ENCODE measurements around the gene CKMT2.

CKMT2 gene

GRCh38 chr5:81216152-81216551 lies 17.0 kb upstream of the CKMT2 start:
- DNase-seq (ENCODE audit: low read depth): no peak

GRCh38 chr5:81219389-81219788 lies 13.7 kb upstream of the CKMT2 start:
- no peak for DNase-seq (ENCODE audit: low read depth)

- no peak for DNase-seq (ENCODE audit: low read depth)
Measured at GRCh38 chr5:81222285-81222684, 10.8 kb upstream of the CKMT2 start.

GRCh38 chr5:81225463-81225862 lies 7.7 kb upstream of the CKMT2 start:
- DNase-seq (ENCODE audit: low read depth): no peak

DNA sequence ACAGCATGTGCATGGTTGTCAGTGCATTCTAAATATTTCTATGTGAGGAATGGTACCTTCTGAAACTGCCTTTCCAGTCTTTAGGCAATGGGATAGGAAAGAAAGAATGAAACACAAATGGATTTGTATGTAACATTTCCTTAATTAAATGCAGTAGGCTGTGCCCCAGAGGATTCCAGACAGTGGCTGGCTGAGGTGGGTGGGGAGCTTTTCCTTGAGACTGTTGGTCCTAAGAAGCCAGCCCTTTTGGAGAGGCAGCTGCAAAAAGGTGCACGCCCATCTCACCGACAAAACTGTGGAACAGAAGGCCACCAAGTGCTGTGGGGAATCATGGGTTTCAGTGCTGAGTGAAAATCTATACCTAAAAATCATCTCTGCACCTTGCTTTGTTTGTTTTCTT lies 6.8 kb upstream of the CKMT2 start:
- no peak for DNase-seq (ENCODE audit: low read depth)

DNA sequence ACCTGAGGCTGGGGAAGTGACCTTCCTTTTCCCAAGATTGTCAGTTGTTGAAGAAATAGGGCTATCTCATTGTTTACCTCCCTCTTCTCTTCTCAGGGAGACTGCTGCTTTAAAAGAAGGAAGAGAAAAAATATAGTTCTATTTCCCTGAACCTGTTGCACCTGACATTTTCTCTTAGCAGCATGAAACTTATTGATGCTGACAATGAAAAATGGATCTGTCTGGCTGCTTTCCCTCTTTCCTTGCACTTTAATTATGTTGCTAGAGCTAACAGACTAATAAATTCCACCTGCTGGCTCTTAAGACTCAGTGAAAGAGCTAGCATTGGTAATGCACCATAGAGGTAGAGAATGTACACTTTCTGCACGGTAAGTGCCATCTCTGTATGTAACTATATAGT lies 6.2 kb upstream of the CKMT2 start:
- DNase-seq (ENCODE audit: low read depth): no peak

- no peak for DNase-seq (ENCODE audit: low read depth)
Measured at GRCh38 chr5:81228084-81228483, 5.0 kb upstream of the CKMT2 start.

DNA sequence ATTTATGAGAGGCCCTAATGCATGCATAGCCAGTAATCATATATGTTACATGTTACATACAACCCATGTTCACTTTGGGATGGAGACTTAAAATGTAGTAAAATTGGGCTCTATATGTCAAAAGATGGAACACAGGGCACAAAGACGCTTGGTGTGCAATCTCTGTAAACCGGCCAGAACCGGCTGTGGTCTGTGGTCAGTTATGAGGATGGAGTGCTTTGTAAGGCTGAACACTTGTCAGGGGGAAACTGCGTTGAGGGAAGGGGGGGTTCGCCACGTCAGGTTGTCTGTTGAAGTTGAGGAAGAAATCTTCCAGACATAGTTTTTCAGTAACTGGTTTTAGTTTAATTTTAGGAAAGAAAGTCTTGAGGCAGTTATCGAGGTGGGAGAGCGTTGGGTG lies 2.7 kb upstream of the CKMT2 start:
- no peak for DNase-seq (ENCODE audit: low read depth)

- no peak for DNase-seq (ENCODE audit: low read depth)
Measured at GRCh38 chr5:81232464-81233079, 550 bp upstream of the CKMT2 start.

DNA sequence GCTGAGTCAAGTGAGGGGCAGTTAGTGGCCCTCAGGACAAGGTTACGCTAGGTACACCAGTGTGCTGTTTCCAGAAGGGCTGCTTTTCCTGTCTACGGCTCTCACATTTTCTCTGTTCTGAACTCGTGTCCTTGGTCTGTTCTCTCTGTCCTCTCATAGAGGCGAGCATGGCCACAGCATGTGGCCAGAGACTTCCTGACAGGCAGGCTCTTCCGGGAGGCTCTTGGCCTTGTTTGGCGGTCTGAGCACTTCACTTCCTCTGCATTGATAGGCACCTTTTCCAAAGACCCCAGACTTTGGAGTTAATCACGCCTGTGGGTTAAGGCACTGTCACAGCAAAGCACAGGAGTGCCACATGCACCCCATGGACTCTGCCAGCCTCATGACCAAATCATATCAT lies 1.2 kb downstream of the CKMT2 start:
- no peak for DNase-seq (ENCODE audit: low read depth)

DNA sequence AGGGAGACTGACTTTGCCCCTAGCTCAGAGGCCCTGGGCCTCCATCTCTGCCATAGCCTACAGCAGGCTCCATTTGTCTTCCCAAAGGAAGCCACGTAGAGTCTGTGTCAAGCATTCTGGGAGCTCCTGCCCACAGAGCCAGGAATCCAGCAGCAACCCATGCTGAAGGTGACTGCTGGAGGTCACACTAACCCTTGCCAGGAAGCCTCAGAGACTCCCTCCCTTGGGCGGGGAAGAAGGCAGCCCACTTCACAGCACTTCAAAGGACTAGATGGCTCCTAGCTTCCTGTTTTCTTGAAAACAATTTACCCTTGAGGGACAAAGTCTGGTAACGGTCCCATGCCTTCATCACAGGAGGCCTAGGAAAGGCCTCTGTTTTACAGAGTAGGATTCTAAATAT lies 1.7 kb downstream of the CKMT2 start:
- DNase-seq (ENCODE audit: low read depth): no peak

- DNase-seq (ENCODE audit: low read depth): no peak
Measured at GRCh38 chr5:81235287-81236072, 2.4 kb downstream of the CKMT2 start.

GRCh38 chr5:81238460-81238859 lies 5.3 kb downstream of the CKMT2 start:
- no peak for DNase-seq (ENCODE audit: low read depth)

- DNase-seq (ENCODE audit: low read depth): no peak
Measured at GRCh38 chr5:81239613-81240012, 6.5 kb downstream of the CKMT2 start.

GRCh38 chr5:81241001-81241400 lies 7.9 kb downstream of the CKMT2 start:
- DNase-seq (ENCODE audit: low read depth): no peak

- no peak for DNase-seq (ENCODE audit: low read depth)
Measured at GRCh38 chr5:81241961-81242648, 9.0 kb downstream of the CKMT2 start.

GRCh38 chr5:81242906-81243436 lies 9.8 kb downstream of the CKMT2 start:
- DNase-seq (ENCODE audit: low read depth): no peak

- no peak for DNase-seq (ENCODE audit: low read depth)
Measured at GRCh38 chr5:81244451-81244850, 11.3 kb downstream of the CKMT2 start.

- no peak for DNase-seq (ENCODE audit: low read depth)
Measured at GRCh38 chr5:81245871-81246235, 12.7 kb downstream of the CKMT2 start.

DNA sequence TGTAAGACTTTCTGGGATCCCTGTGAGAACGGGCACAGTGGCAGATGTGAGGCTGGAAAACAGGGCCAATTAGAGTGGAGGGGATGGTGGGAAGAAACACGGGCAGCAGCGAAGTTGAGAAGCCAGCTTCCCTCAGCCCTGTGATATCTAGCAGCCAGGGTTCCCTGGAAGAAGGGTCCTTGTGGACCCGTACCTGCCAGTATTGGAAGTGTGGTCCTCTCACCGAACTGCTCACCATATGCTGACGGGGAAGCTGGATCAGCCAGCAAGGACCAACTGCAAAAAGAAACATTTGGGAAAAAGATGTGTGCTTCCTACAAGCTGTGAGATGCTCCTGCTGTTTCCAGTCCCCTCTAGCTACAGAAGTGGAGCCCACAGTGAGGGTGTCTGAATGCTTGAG lies 13.6 kb downstream of the CKMT2 start:
- no peak for DNase-seq (ENCODE audit: low read depth)

DNA sequence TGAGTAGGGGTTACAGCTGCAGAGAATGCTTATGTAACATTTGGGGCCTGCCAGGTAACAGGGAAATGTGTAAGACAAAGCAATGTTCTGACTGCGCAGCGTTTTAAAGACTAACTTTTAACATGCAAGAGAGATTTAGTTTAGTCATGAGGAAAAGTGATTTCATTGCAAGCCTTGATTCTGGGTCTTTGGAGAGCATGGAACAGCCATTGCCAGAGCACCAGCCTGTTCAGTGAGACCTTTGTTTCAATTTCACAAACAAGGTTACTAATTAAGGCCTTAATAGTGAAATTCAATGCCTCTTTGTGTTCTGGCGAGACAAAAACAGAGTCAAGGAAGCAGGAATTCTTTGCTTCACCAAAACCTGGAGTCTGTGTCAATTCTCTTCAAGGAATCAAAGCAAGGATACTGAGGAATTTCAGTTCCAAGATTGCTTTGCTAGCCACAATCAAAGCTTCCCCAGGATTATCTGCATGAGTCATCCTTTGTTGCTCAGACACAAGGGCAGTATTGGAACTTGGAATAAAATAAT lies 14.4 kb downstream of the CKMT2 start:
- no peak for DNase-seq (ENCODE audit: low read depth)

GRCh38 chr5:81249240-81249639 lies 16.1 kb downstream of the CKMT2 start:
- DNase-seq (ENCODE audit: low read depth): no peak

DNA sequence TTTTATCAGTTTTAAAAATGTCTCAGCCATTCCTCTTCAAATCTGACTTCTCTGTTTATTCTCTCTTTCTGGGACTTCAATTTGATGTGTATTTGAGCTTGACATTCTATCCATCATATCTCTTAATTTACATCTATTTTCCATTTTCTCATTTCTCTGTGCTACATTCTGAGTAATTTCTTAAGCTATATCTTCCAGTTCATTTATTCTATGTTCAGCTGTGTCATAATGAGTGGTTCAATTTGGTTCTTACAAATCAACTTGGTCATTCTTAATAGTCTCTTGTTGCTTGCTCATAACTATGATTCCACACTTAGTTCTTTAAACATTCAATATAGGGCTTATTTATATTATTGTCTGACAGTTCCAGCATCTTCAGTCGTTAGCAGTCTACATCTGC lies 16.9 kb downstream of the CKMT2 start:
- no peak for DNase-seq (ENCODE audit: low read depth)

All from stimulated activated CD8-positive, alpha-beta memory T cell treated with anti-CD3 and anti-CD28 coated beads, Interleukin-12 subunit alpha, Interleukin-12 subunit beta, amount 100 ng/mL, for 1 hour (primary cell).